IMR-90 (cell line): ENCODE results near the gene DAGLA. TPM values are rescaled to one million over a fixed set of nuclear protein-coding genes. Genes with fewer than 3 reads are reported as not detected.

Experiments used
- ATAC-seq: fragments of 200-7000 bp; cut with Tn5 transposase; 2 replicates; pipeline ENCODE4 v1.9.1; 2020; ENCODE audit warnings: low read depth, mild to moderate bottlenecking, moderate library complexity
- BruUV-seq: library from RNA; stranded (reverse); fragments of 400-500 nt; replicated peaks from 2 replicates; lab custom pipeline; 2021; lab: Mats Ljungman, UMichigan
- CTCF ChIA-PET: fragments of 300-600 bp; formaldehyde crosslinking; extraction: SDS; loops from one replicate; lab custom pipeline; 2021; ENCODE audit warnings: antibody characterized with exemption; lab: Yijun Ruan, JAX
- POLR2A ChIA-PET: fragments of 300-600 bp; sonication (Branson Sonifier 250); formaldehyde crosslinking; loops from one replicate; lab custom pipeline; 2022; ENCODE audit warnings: antibody characterized with exemption; ENCODE audit not compliant: unreplicated experiment; lab: Charles Lee
- DNase-seq: peaks from one replicate; pipeline ENCODE4 v3.0.0; 2013
- H2AFZ ChIP-seq: replicated peaks from 2 replicates; pipeline ENCODE3; 2013; ENCODE audit warnings: low read length, mild to moderate bottlenecking; ENCODE audit not compliant: poor library complexity
- H2AK5ac ChIP-seq: 2 replicates; pipeline ENCODE4 v1.6.1; 2013; ENCODE audit warnings: low read depth, low read length, inconsistent platforms
- H2AK9ac ChIP-seq: replicated peaks from 2 replicates; pipeline ENCODE3; 2013; ENCODE audit warnings: mild to moderate bottlenecking, low read depth, low read length, moderate library complexity; ENCODE audit not compliant: poor library complexity
- H2BK120ac ChIP-seq: 2 replicates; pipeline ENCODE4 v1.6.1; 2013; ENCODE audit warnings: low read depth, low read length, inconsistent platforms
- H2BK15ac ChIP-seq: 3 replicates; pipeline ENCODE4 v1.6.1; 2013; ENCODE audit warnings: low read depth, low read length, inconsistent platforms
- H2BK20ac ChIP-seq: 2 replicates; pipeline ENCODE4 v1.6.1; 2013; ENCODE audit warnings: low read depth, mild to moderate bottlenecking, inconsistent platforms, low read length, moderate library complexity
- H2BK5ac ChIP-seq: 2 replicates; pipeline ENCODE4 v1.6.1; 2013; ENCODE audit warnings: mild to moderate bottlenecking, low read depth, low read length, inconsistent platforms; ENCODE audit not compliant: poor library complexity, severe bottlenecking
- H3K14ac ChIP-seq: replicated peaks from 2 replicates; pipeline ENCODE4 v1.6.1; 2013; ENCODE audit warnings: low read depth, low read length, inconsistent platforms
- H3K18ac ChIP-seq: 2 replicates; pipeline ENCODE4 v1.6.1; 2013; ENCODE audit warnings: low read depth, low read length, control low read depth
- H3K23ac ChIP-seq: 2 replicates; pipeline ENCODE4 v1.6.1; 2013; ENCODE audit warnings: low read depth, low read length, inconsistent platforms
- H3K27ac ChIP-seq: 2 replicates; pipeline ENCODE4 v1.5.1; 2013; ENCODE audit warnings: mild to moderate bottlenecking, control low read depth, low read length; ENCODE audit not compliant: insufficient read depth
- H3K27me3 ChIP-seq: 2 replicates; pipeline ENCODE4 v1.6.1; 2013; ENCODE audit warnings: low read length; ENCODE audit not compliant: control insufficient read depth, insufficient read depth
- H3K36me3 ChIP-seq: 2 replicates; pipeline ENCODE4 v1.6.1; 2013; ENCODE audit warnings: low read length, mixed read lengths; ENCODE audit not compliant: control insufficient read depth, insufficient read depth
- H3K4ac ChIP-seq: 2 replicates; pipeline ENCODE4 v1.6.1; 2013; ENCODE audit warnings: low read depth, low read length, inconsistent platforms
- H3K4me1 ChIP-seq: 2 replicates; pipeline ENCODE4 v1.6.1; 2013; ENCODE audit warnings: low read length, mixed read lengths; ENCODE audit not compliant: control insufficient read depth, insufficient read depth
- H3K4me2 ChIP-seq: 2 replicates; pipeline ENCODE4 v1.6.1; 2013; ENCODE audit warnings: low read depth, mild to moderate bottlenecking, control low read depth, low read length, moderate library complexity
- H3K4me3 ChIP-seq: 2 replicates; pipeline ENCODE4 v1.5.1; 2013; ENCODE audit warnings: low read depth, mild to moderate bottlenecking, control low read depth, low read length, moderate library complexity; ENCODE audit not compliant: insufficient read depth
- H3K56ac ChIP-seq: 2 replicates; pipeline ENCODE4 v1.6.1; 2013; ENCODE audit warnings: low read length, inconsistent platforms; ENCODE audit not compliant: insufficient read depth; ENCODE audit errors: extremely low read depth
- H3K79me1 ChIP-seq, 2 experiments: 2 replicates each; pipeline ENCODE4 v1.6.1; 2013; ENCODE audit warnings: low read length in 2 of 2, inconsistent platforms in 1 of 2, low read depth in 1 of 2
- H3K9ac ChIP-seq: 2 replicates; pipeline ENCODE4 v1.6.1; 2013; ENCODE audit warnings: low read depth, low read length, control low read depth
- H3K9me1 ChIP-seq: 2 replicates; pipeline ENCODE4 v1.6.1; 2013; ENCODE audit warnings: low read length, inconsistent platforms; ENCODE audit not compliant: insufficient read depth
- H3K9me3 ChIP-seq: 2 replicates; pipeline ENCODE4 v1.6.1; 2013; ENCODE audit warnings: low read length; ENCODE audit not compliant: control insufficient read depth, insufficient read depth
- H4K20me1 ChIP-seq: 2 replicates; pipeline ENCODE4 v1.6.1; 2013; ENCODE audit warnings: low read length, inconsistent platforms; ENCODE audit not compliant: insufficient read depth
- H4K5ac ChIP-seq: 2 replicates; pipeline ENCODE4 v1.6.1; 2013; ENCODE audit warnings: mild to moderate bottlenecking, low read depth, low read length, control low read depth
- H4K8ac ChIP-seq, 2 experiments: 2 replicates each; pipeline ENCODE4 v1.6.1; 2013; ENCODE audit warnings: low read depth in 2 of 2, low read length in 2 of 2, control low read depth in 1 of 2, inconsistent platforms in 1 of 2
- H4K91ac ChIP-seq: 2 replicates; pipeline ENCODE4 v1.6.1; 2013; ENCODE audit warnings: low read depth, low read length, inconsistent platforms; ENCODE audit not compliant: insufficient read depth
- BHLHE40 ChIP-seq: fragments of 150-350 bp; IDR thresholded peaks from 2 replicates; pipeline ENCODE4 v1.6.1; 2016; ENCODE audit warnings: mild to moderate bottlenecking, low read depth, low read length
- CEBPB ChIP-seq: IDR thresholded peaks from 2 replicates; pipeline ENCODE4 v1.6.1; 2012; ENCODE audit warnings: low read depth, low read length, improper control_type of control experiment
- CHD1 ChIP-seq: IDR thresholded peaks from 2 replicates; pipeline ENCODE4 v1.6.1; 2012; ENCODE audit warnings: low read depth, low read length, improper control_type of control experiment
- CTCF ChIP-seq: conservative IDR thresholded peaks from 2 replicates; pipeline ENCODE4 v1.5.1; 2012; ENCODE audit warnings: mild to moderate bottlenecking, low read depth, low read length, improper control_type of control experiment
- MAZ ChIP-seq: IDR thresholded peaks from 2 replicates; pipeline ENCODE4 v1.6.1; 2012; ENCODE audit warnings: low read depth, mild to moderate bottlenecking, low read length, improper control_type of control experiment, moderate library complexity, borderline replicate concordance
- MXI1 ChIP-seq: IDR thresholded peaks from 2 replicates; pipeline ENCODE4 v1.6.1; 2012; ENCODE audit warnings: low read depth, mild to moderate bottlenecking, low read length, moderate library complexity, borderline replicate concordance
- NFE2L2 ChIP-seq: fragments of 150-350 bp; IDR thresholded peaks from 2 replicates; pipeline ENCODE4 v1.6.1; 2016; ENCODE audit warnings: low read depth, mild to moderate bottlenecking, low read length
- POLR2A ChIP-seq: IDR thresholded peaks from 2 replicates; pipeline ENCODE4 v1.6.1; 2012; ENCODE audit warnings: mild to moderate bottlenecking, low read depth, low read length
- RAD21 ChIP-seq: IDR thresholded peaks from 2 replicates; pipeline ENCODE4 v1.6.1; 2012; ENCODE audit warnings: low read length, improper control_type of control experiment
- RFX5 ChIP-seq: IDR thresholded peaks from 2 replicates; pipeline ENCODE4 v1.8.0; 2012; ENCODE audit warnings: low read depth, mild to moderate bottlenecking, low read length, moderate library complexity
- WGBS, 2 experiments: methylation state at CpG; one replicate each; pipeline versions ENCODE4 v1.1.5 to v1.1.7; 2013; ENCODE audit warnings: missing lambda C conversion rate in 2 of 2; ENCODE audit not compliant: insufficient read length in 1 of 2; ENCODE audit errors: extremely low coverage in 2 of 2; 5-methylcytosine and 5-hydroxymethylcytosine counted together
- dilution Hi-C: fragments of 300-500 bp; cut with HindIII; formaldehyde crosslinking; loops from one replicate; pipeline ENCODE4 v1.14.3; 2018; ENCODE audit warnings: low sequenced_read_pairs; ENCODE audit not compliant: unreplicated experiment
- in situ Hi-C: fragments of 300-500 bp; cut with MboI; formaldehyde crosslinking; loops from 3 replicates; pipeline ENCODE4 v1.14.3; 2019; ENCODE audit warnings: low sequenced_read_pairs, inconsistent platforms, mixed read lengths
- intact Hi-C: fragments of 100-400 bp; cut with micrococcal nuclease; formaldehyde crosslinking; loops from 2 replicates; pipeline ENCODE4 v1.10.0; 2022
- polyA plus RNA-seq, 3 experiments: library from polyadenylated mRNA; depleted of rRNA; stranded (reverse); fragments of >200 nt; gene quantifications; 2 replicates each; pipeline ENCODE4 v1.2.3, GENCODE V29; 2012; ENCODE audit warnings: low replicate concordance in 1 of 3
- total RNA-seq: library from RNA; depleted of rRNA; stranded (reverse); fragments of >200 nt; gene quantifications from 2 replicates; pipeline ENCODE4 v1.2.3, GENCODE V29; 2012
- TF ChIP-seq, protein P1 (sequence below): fragments of 150-350 bp; IDR thresholded peaks from 2 replicates; pipeline ENCODE4 v1.6.1; 2017; ENCODE audit warnings: mild to moderate bottlenecking, antibody characterized with exemption, low read length, low read depth

Gene DAGLA
- total and polyA plus RNA-seq, 2 of the 4 experiments (the other 2 are of a cell fraction), result 0.90 to 3.8 TPM

DNA sequence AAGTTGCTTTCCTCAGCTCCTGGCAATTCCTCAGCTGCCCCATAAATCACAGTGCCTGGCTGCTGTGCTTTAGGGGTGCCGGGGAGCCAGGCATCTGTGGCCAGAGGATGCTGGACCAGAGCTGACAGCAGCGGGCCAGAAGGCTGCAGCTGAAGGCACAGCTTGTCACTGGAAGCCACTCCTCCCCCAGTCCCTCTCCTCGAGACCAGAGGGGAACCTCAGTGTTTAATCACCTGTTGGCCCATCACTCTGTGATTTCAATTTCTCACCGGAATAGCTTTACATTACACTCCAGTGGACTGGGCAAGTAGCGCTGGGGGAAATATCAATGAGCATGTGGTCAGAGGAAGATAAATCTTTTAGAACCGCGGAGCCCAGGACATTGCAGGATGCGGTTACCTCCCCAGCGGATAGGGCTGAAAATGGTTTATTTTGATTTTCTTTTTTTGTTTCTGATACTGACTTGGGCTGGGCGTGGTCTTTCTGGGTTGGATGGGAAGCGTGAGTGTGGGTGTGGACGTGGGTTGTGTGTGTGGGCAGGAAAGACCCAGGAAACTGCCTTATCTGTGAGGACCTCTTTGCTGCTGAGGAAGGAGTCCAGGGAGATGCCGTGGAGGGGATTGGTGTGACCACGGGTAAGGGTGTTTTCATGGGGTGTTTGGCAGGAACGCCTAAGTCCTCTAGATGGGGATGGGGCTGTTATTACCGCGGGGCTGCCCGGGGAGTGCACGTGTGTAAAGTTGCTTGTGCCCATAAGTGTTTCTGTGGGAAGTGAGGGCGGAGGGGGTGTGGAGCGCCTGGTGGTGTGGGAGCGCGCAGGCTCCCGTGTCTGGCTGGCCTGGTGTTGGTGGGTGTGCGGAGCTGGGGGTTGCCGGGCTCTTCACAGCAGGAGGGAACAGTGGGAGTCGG, 4.0 kb downstream of the DAGLA start:
- no peak overlapping the region for H2AK9ac ChIP-seq
- H3K27ac ChIP-seq, result no peak overlapping the region
- peak overlapping the region; percentile 42; the same call in 1 of the 2 replicates for H3K4me2 ChIP-seq
- in situ Hi-C loops (no loop called here), dilution Hi-C loops (no loop called here), intact Hi-C loops (no loop called here)
- no TSS peak for BruUV-seq
- no peak overlapping the region for H3K18ac ChIP-seq
- no peak overlapping the region for H2BK15ac ChIP-seq
- no peak overlapping the region for H4K91ac ChIP-seq
- ATAC-seq (peak; percentile 12; the same call in 1 of the 2 replicates), DNase-seq (peak; percentile 43)
- H2AFZ ChIP-seq, result peak overlapping the region; percentile 24
- no peak overlapping the region for H3K4me3 ChIP-seq
- H3K9me3 ChIP-seq, result no peaks in the 10 kb centered on the region
- H4K8ac ChIP-seq, result no peak overlapping the region
- H3K4ac ChIP-seq, result no peak overlapping the region
- ChIA-PET CTCF (interaction anchor here (2.2 kb wide), 1 partner anchor 49 kb away, joined by 6 read pairs; no protein-coding TSS in a partner anchor), POLR2A (no interaction called here)
- H3K9me1 ChIP-seq, result peaks cover 2% of the 10 kb centered on the region; the same call in 1 of the 2 replicates
- peaks cover 4% of the 10 kb centered on the region; the same call in 1 of the 2 replicates for H3K4me1 ChIP-seq
- no peak overlapping the region for H4K5ac ChIP-seq
- 3% methylated on average over 10 of the region's 27 CpGs; no CpG with 5 or more reads in 1 of the 2 experiments for WGBS, 2 experiments
- H2BK20ac ChIP-seq, result no peak overlapping the region
- H2BK120ac ChIP-seq, result no peak overlapping the region
- peaks cover 56% of the 10 kb centered on the region for H3K27me3 ChIP-seq
- H3K79me1 ChIP-seq, result no peaks in the 10 kb centered on the region
- no peak overlapping the region for H2AK5ac ChIP-seq
- TF ChIP-seq CHD1 (no peak), CTCF (no peak), CEBPB (no peak), RAD21 (no peak), POLR2A (no peak), NFE2L2 (no peak), MXI1 (no peak), MAZ (no peak), BHLHE40 (no peak), RFX5 (no peak)
- TF ChIP-seq, protein P1, sequence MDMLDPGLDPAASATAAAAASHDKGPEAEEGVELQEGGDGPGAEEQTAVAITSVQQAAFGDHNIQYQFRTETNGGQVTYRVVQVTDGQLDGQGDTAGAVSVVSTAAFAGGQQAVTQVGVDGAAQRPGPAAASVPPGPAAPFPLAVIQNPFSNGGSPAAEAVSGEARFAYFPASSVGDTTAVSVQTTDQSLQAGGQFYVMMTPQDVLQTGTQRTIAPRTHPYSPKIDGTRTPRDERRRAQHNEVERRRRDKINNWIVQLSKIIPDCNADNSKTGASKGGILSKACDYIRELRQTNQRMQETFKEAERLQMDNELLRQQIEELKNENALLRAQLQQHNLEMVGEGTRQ, result no peak
- H3K36me3 ChIP-seq, result no peaks in the 10 kb centered on the region
- no peak overlapping the region for H2BK5ac ChIP-seq
- no peak overlapping the region for H3K56ac ChIP-seq
- no peak overlapping the region for H3K9ac ChIP-seq
- no peak overlapping the region for H3K14ac ChIP-seq
- H3K23ac ChIP-seq, result no peak overlapping the region
- 0 out of 2 replicates have a peak, but pooled peaks cover 4% of the 10 kb centered on the region for H4K20me1 ChIP-seq
